Measurements from ENCODE around the gene SLC14A1.

SLC14A1 gene

GRCh38 chr18:45728336-45729010, 4.5 kb downstream of the SLC14A1 start:
- TF ChIP-seq CTCF (conservative IDR thresholded peaks at IDR 0.05; ENCODE audit: low read depth, low read length), result no peak
- no peak for DNase-seq (ENCODE audit: low read depth)
- H3K4me3 ChIP-seq (ENCODE audit: low read length), result no peak overlapping the region

GRCh38 chr18:45730832-45731575, 7.0 kb downstream of the SLC14A1 start:
- no peak for DNase-seq (ENCODE audit: low read depth)
- no peak for TF ChIP-seq CTCF (conservative IDR thresholded peaks at IDR 0.05; ENCODE audit: low read depth, low read length)
- H3K4me3 ChIP-seq (ENCODE audit: low read length), result no peak overlapping the region

- no peak for TF ChIP-seq CTCF (conservative IDR thresholded peaks at IDR 0.05; ENCODE audit: low read depth, low read length)
- no peak overlapping the region for H3K4me3 ChIP-seq (ENCODE audit: low read length)
- DNase-seq (ENCODE audit: low read depth), result no peak
Measured at GRCh38 chr18:45731716-45732115, 7.7 kb downstream of the SLC14A1 start.

- DNase-seq (ENCODE audit: low read depth), result no peak
- no peak overlapping the region for H3K4me3 ChIP-seq (ENCODE audit: low read length)
- peak; percentile 16 for TF ChIP-seq CTCF (conservative IDR thresholded peaks at IDR 0.05; ENCODE audit: low read depth, low read length)
Measured at GRCh38 chr18:45733535-45733934, 9.6 kb downstream of the SLC14A1 start.

GRCh38 chr18:45734505-45734904, 10.5 kb downstream of the SLC14A1 start:
- no peak for TF ChIP-seq CTCF (conservative IDR thresholded peaks at IDR 0.05; ENCODE audit: low read depth, low read length)
- H3K4me3 ChIP-seq (ENCODE audit: low read length), result no peak overlapping the region
- no peak for DNase-seq (ENCODE audit: low read depth)

GRCh38 chr18:45734944-45735343, 11.0 kb downstream of the SLC14A1 start:
- DNase-seq (ENCODE audit: low read depth), result no peak
- no peak for TF ChIP-seq CTCF (conservative IDR thresholded peaks at IDR 0.05; ENCODE audit: low read depth, low read length)
- H3K4me3 ChIP-seq (ENCODE audit: low read length), result no peak overlapping the region

- TF ChIP-seq CTCF (conservative IDR thresholded peaks at IDR 0.05; ENCODE audit: low read depth, low read length), result no peak
- no peak overlapping the region for H3K4me3 ChIP-seq (ENCODE audit: low read length)
- DNase-seq (ENCODE audit: low read depth), result no peak
Measured at GRCh38 chr18:45738660-45739059, 14.7 kb downstream of the SLC14A1 start.
